Activated CD8-positive, alpha-beta memory T cell treated with anti-CD3 and anti-CD28 coated beads, Interleukin-2, amount 50 U/mL, for 24 hours (primary cell): ENCODE measurements around the gene LMAN2L.

Experiments
- DNase-seq: peaks from one replicate; pipeline ENCODE4 v3.0.0-alpha.2; 2020; ENCODE audit errors: extremely low read depth

LMAN2L gene

GRCh38 chr2:96739633-96740428 lies at the start of gene LMAN2L:
Gene LMAN2L, minus strand, starts transcription at chr2:96740064. Its CDS starts 24 bp downstream, at chr2:96740040.
- peak; percentile 98 for DNase-seq

- no peak for DNase-seq
Observed at GRCh38 chr2:96789245-96789617, 49.4 kb upstream of the LMAN2L start.

GRCh38 chr2:96788442-96789244 lies 48.8 kb upstream of the LMAN2L start:
- no peak for DNase-seq

- DNase-seq: no peak
Observed at GRCh38 chr2:96787411-96787810, 47.5 kb upstream of the LMAN2L start.

GRCh38 chr2:96783388-96783787 lies 43.5 kb upstream of the LMAN2L start:
- no peak for DNase-seq

- DNase-seq: no peak
Observed at GRCh38 chr2:96775160-96775559, 35.3 kb upstream of the LMAN2L start.

GRCh38 chr2:96773922-96774321 lies 34.1 kb upstream of the LMAN2L start:
- no peak for DNase-seq

GRCh38 chr2:96772903-96773671 lies 33.2 kb upstream of the LMAN2L start:
- DNase-seq: no peak

- no peak for DNase-seq
Observed at GRCh38 chr2:96771796-96772618, 32.1 kb upstream of the LMAN2L start.

GRCh38 chr2:96770442-96771202 lies 30.8 kb upstream of the LMAN2L start:
- DNase-seq: no peak

GRCh38 chr2:96769814-96770213 lies 29.9 kb upstream of the LMAN2L start:
- no peak for DNase-seq

GRCh38 chr2:96768083-96768561 lies 28.3 kb upstream of the LMAN2L start:
- DNase-seq: no peak

GRCh38 chr2:96767135-96767871 lies 27.4 kb upstream of the LMAN2L start:
- DNase-seq: no peak

- no peak for DNase-seq
Observed at GRCh38 chr2:96764253-96764637, 24.4 kb upstream of the LMAN2L start.

GRCh38 chr2:96763511-96764252 lies 23.8 kb upstream of the LMAN2L start:
- DNase-seq: no peak

- no peak for DNase-seq
Observed at GRCh38 chr2:96762529-96763311, 22.9 kb upstream of the LMAN2L start.

GRCh38 chr2:96760986-96761832 lies 21.3 kb upstream of the LMAN2L start:
- DNase-seq: no peak
